Measurements from ENCODE around the gene RPL35A.
A peak's percentile ranks its signal among the peaks of the same experiment; 100 is the strongest.

Gene RPL35A

GRCh38 chr3:197949191-197949777, 706 bp upstream of the RPL35A start:
- Histone ChIP-seq H3K9ac (no peak overlapping the region), H3K79me2 (peaks cover 17% of the 10 kb centered on the region), H2AFZ (peak overlapping the region; percentile 91), H3K4me1 (peaks cover 11% of the 10 kb centered on the region), H3K9me3 (ENCODE audit: control insufficient read depth, low read length) (no peaks in the 10 kb centered on the region), H3K27me3 (ENCODE audit: control insufficient read depth, insufficient read depth, low read length) (no peaks in the 10 kb centered on the region), H3K4me3 (ENCODE audit: low read depth, low read length) (peak overlapping the region; percentile 78), H3K27ac (peak overlapping the region; percentile 99), H3K4me2 (ENCODE audit: low read length) (peak overlapping the region; percentile 96), H3K36me3 (ENCODE audit: control insufficient read depth, insufficient read depth, low read length) (no peaks in the 10 kb centered on the region)
- no peak for TF ChIP-seq CTCF (IDR thresholded peaks at IDR 0.05)

GRCh38 chr3:197950677-197951061, 679 bp downstream of the RPL35A start:
- H3K4me2 ChIP-seq (ENCODE audit: low read length) = peak overlapping the region; percentile 96
- H2AFZ ChIP-seq = peak overlapping the region; percentile 91
- H3K9ac ChIP-seq = peak overlapping the region; percentile 77
- H3K27ac ChIP-seq = peak overlapping the region; percentile 99
- no peaks in the 10 kb centered on the region for H3K36me3 ChIP-seq (ENCODE audit: control insufficient read depth, insufficient read depth, low read length)
- H3K79me2 ChIP-seq = peaks cover 17% of the 10 kb centered on the region
- no peaks in the 10 kb centered on the region for H3K9me3 ChIP-seq (ENCODE audit: control insufficient read depth, low read length)
- no peak for TF ChIP-seq CTCF (IDR thresholded peaks at IDR 0.05)
- peaks cover 11% of the 10 kb centered on the region for H3K4me1 ChIP-seq
- H3K27me3 ChIP-seq (ENCODE audit: control insufficient read depth, insufficient read depth, low read length) = no peaks in the 10 kb centered on the region
- H3K4me3 ChIP-seq (ENCODE audit: low read depth, low read length) = peak overlapping the region; percentile 78

- Histone ChIP-seq H3K9ac (no peak overlapping the region), H3K36me3 (ENCODE audit: control insufficient read depth, insufficient read depth, low read length) (no peaks in the 10 kb centered on the region), H3K4me3 (ENCODE audit: low read depth, low read length) (peak overlapping the region; percentile 78), H3K79me2 (peaks cover 17% of the 10 kb centered on the region), H3K4me1 (peaks cover 11% of the 10 kb centered on the region), H3K4me2 (ENCODE audit: low read length) (peak overlapping the region; percentile 96), H3K9me3 (ENCODE audit: control insufficient read depth, low read length) (no peaks in the 10 kb centered on the region), H3K27ac (no peak overlapping the region), H3K27me3 (ENCODE audit: control insufficient read depth, insufficient read depth, low read length) (no peaks in the 10 kb centered on the region), H2AFZ (no peak overlapping the region)
- no peak for TF ChIP-seq CTCF (IDR thresholded peaks at IDR 0.05)
Observed at GRCh38 chr3:197951392-197951990, 1.5 kb downstream of the RPL35A start.

- no peak overlapping the region for H2AFZ ChIP-seq
- no peak overlapping the region for H3K9ac ChIP-seq
- H3K79me2 ChIP-seq = peaks cover 17% of the 10 kb centered on the region
- H3K4me3 ChIP-seq (ENCODE audit: low read depth, low read length) = no peak overlapping the region
- H3K4me2 ChIP-seq (ENCODE audit: low read length) = no peak overlapping the region
- H3K27ac ChIP-seq = no peak overlapping the region
- TF ChIP-seq CTCF (IDR thresholded peaks at IDR 0.05) = no peak
- no peaks in the 10 kb centered on the region for H3K9me3 ChIP-seq (ENCODE audit: control insufficient read depth, low read length)
- no peaks in the 10 kb centered on the region for H3K36me3 ChIP-seq (ENCODE audit: control insufficient read depth, insufficient read depth, low read length)
- H3K4me1 ChIP-seq = peaks cover 11% of the 10 kb centered on the region
- H3K27me3 ChIP-seq (ENCODE audit: control insufficient read depth, insufficient read depth, low read length) = no peaks in the 10 kb centered on the region
Observed at GRCh38 chr3:197952440-197952839, 2.5 kb downstream of the RPL35A start.

GRCh38 chr3:197953325-197953724, 3.3 kb downstream of the RPL35A start:
- H3K27ac ChIP-seq = no peak overlapping the region
- no peaks in the 10 kb centered on the region for H3K36me3 ChIP-seq (ENCODE audit: control insufficient read depth, insufficient read depth, low read length)
- no peak overlapping the region for H3K4me2 ChIP-seq (ENCODE audit: low read length)
- no peak overlapping the region for H3K4me3 ChIP-seq (ENCODE audit: low read depth, low read length)
- H3K9me3 ChIP-seq (ENCODE audit: control insufficient read depth, low read length) = no peaks in the 10 kb centered on the region
- no peak overlapping the region for H2AFZ ChIP-seq
- TF ChIP-seq CTCF (IDR thresholded peaks at IDR 0.05) = no peak
- peaks cover 17% of the 10 kb centered on the region for H3K79me2 ChIP-seq
- H3K27me3 ChIP-seq (ENCODE audit: control insufficient read depth, insufficient read depth, low read length) = no peaks in the 10 kb centered on the region
- no peak overlapping the region for H3K9ac ChIP-seq
- H3K4me1 ChIP-seq = peaks cover 11% of the 10 kb centered on the region
